ENCODE data around the gene ZNFX1. TPM values are rescaled to one million over a fixed set of nuclear protein-coding genes. Genes with fewer than 3 reads are reported as not detected.

ZNFX1 gene
- polyA plus RNA-seq, 1 of the 3 experiments (the other 2 are of a cell fraction): 3.9 TPM

- no peak overlapping the region for H3K4me2 ChIP-seq
- CTCF ChIA-PET: interaction anchor here (0.6 to 9.4 kb wide), 11 partner anchors 9 to 284 kb away, joined by 3 to 95 read pairs (median 6); no protein-coding TSS in a partner anchor
- no peaks in the 10 kb centered on the region for H3K36me3 ChIP-seq (replicated peaks in 1 of 2; ENCODE audit: control insufficient read depth in 1 of 2, insufficient read depth in 2 of 2, low read length in 1 of 2)
- no peak overlapping the region for H3K4me3 ChIP-seq (ENCODE audit: low read depth in 2 of 2, low read length in 1 of 2)
- no peaks in the 10 kb centered on the region for H3K79me2 ChIP-seq (ENCODE audit: insufficient read depth)
- peak overlapping the region; percentile 82 for H2AFZ ChIP-seq (ENCODE audit: low read depth)
- H4K20me1 ChIP-seq (ENCODE audit: insufficient read depth): no peaks in the 10 kb centered on the region
- no peaks in the 10 kb centered on the region for H3K9me2 ChIP-seq
- peak; percentile 41 for DNase-seq
- H3K27me3 ChIP-seq (ENCODE audit: insufficient read depth): peaks cover 14% of the 10 kb centered on the region
- POLR2A ChIA-PET: no interaction called here
- H3K4me1 ChIP-seq (ENCODE audit: control insufficient read depth in 1 of 2, insufficient read depth in 2 of 2, low read depth in 1 of 2, low read length in 1 of 2): peaks cover 0 to 8% of the 10 kb centered on the region in 2 experiments; a peak in 1 of 4 replicates
- H3K9me3 ChIP-seq: no peaks in the 10 kb centered on the region
- WGBS (ENCODE audit: low lambda C conversion rate): 67% methylated on average over 9 of the region's 9 CpGs
- no peak overlapping the region; a peak in 1 of 4 replicates for H3K27ac ChIP-seq (ENCODE audit: low read depth in 2 of 2, low read length in 1 of 2)
- TF ChIP-seq TEAD4 (IDR thresholded peaks at IDR 0.05; ENCODE audit: borderline replicate concordance, insufficient read depth) (no peak), CTCF (IDR thresholded peaks at IDR 0.05) (peak; percentile 56), RAD21 (IDR thresholded peaks at IDR 0.05; ENCODE audit: low read length) (peak; percentile 72), SMC3 (IDR thresholded peaks at IDR 0.05; ENCODE audit: low read depth, low read length) (peak; percentile 63), NFIC (IDR thresholded peaks at IDR 0.05; ENCODE audit: borderline replicate concordance) (no peak), NRF1 (IDR thresholded peaks at IDR 0.05; ENCODE audit: low read depth, low read length) (no peak), ELF1 (IDR thresholded peaks at IDR 0.05) (no peak), RFX5 (IDR thresholded peaks at IDR 0.05; ENCODE audit: low read length) (peak; percentile 70; the same call in 1 of the 2 replicates)
- H3F3A ChIP-seq (replicated peaks; ENCODE audit: insufficient read depth): peaks cover 8% of the 10 kb centered on the region
- H3K9ac ChIP-seq: no peak overlapping the region
Measured at GRCh38 chr20:49323622-49324238, 45.9 kb upstream of the ZNFX1 start.

- no peak overlapping the region for H3K9ac ChIP-seq
- peak; percentile 55 for DNase-seq
- POLR2A ChIA-PET: interaction anchor here (0.6 to 1.1 kb wide), 3 partner anchors 67 to 77 kb away, joined by 3 to 4 read pairs (median 3); no protein-coding TSS in a partner anchor
- H3K27ac ChIP-seq (ENCODE audit: low read depth in 2 of 2, low read length in 1 of 2): no peak overlapping the region
- CTCF ChIA-PET: interaction anchor here (0.6 to 9.4 kb wide), 32 partner anchors 8 to 356 kb away, joined by 3 to 95 read pairs (median 4); no protein-coding TSS in a partner anchor
- TF ChIP-seq SMC3 (IDR thresholded peaks at IDR 0.05; ENCODE audit: low read depth, low read length): no peak
- TF ChIP-seq EP300 (IDR thresholded peaks at IDR 0.05; ENCODE audit: borderline replicate concordance in 1 of 2, low read depth in 1 of 2, low read length in 1 of 2): no peak
- TF ChIP-seq CTCF (IDR thresholded peaks at IDR 0.05): peak; percentile 52
- peak; percentile 56 for TF ChIP-seq RAD21 (IDR thresholded peaks at IDR 0.05; ENCODE audit: low read length)
- no peak for TF ChIP-seq ZBTB33 (IDR thresholded peaks at IDR 0.05; ENCODE audit: borderline replicate concordance, low read depth)
- no peak for TF ChIP-seq TCF12 (IDR thresholded peaks at IDR 0.05)
- H2AFZ ChIP-seq (ENCODE audit: low read depth): no peak overlapping the region
- H3K36me3 ChIP-seq (replicated peaks in 1 of 2; ENCODE audit: control insufficient read depth in 1 of 2, insufficient read depth in 2 of 2, low read length in 1 of 2): no peaks in the 10 kb centered on the region
- peaks cover 0 to 16% of the 10 kb centered on the region in 2 experiments; a peak in 1 of 4 replicates for H3K4me1 ChIP-seq (ENCODE audit: control insufficient read depth in 1 of 2, insufficient read depth in 2 of 2, low read depth in 1 of 2, low read length in 1 of 2)
- H3K9me3 ChIP-seq: no peaks in the 10 kb centered on the region
- H3K79me2 ChIP-seq (ENCODE audit: insufficient read depth): no peaks in the 10 kb centered on the region
- H3K4me2 ChIP-seq: no peak overlapping the region
- WGBS (ENCODE audit: low lambda C conversion rate): 0% methylated on average over 1 of the region's 1 CpG
- H3F3A ChIP-seq (replicated peaks; ENCODE audit: insufficient read depth): no peaks in the 10 kb centered on the region
- H4K20me1 ChIP-seq (ENCODE audit: insufficient read depth): no peaks in the 10 kb centered on the region
- peaks cover 41% of the 10 kb centered on the region for H3K27me3 ChIP-seq (ENCODE audit: insufficient read depth)
- H3K4me3 ChIP-seq (ENCODE audit: low read depth in 2 of 2, low read length in 1 of 2): no peak overlapping the region
- no peaks in the 10 kb centered on the region for H3K9me2 ChIP-seq
Measured at GRCh38 chr20:49320460-49320859, 42.6 kb upstream of the ZNFX1 start.
